22Rv1 (cell line): ENCODE results near the gene TLL2.

ENCODE experiments used
- H3K27ac ChIP-seq: fragments of 450-650 bp; 2 replicates; pipeline ENCODE4 v1.5.1; 2017
- CTCF ChIP-seq: fragments of 450-650 bp; IDR thresholded peaks from 2 replicates; pipeline ENCODE4 v1.5.1; 2017; ENCODE audit warnings: mild to moderate bottlenecking
- ZFX ChIP-seq: fragments of 450-650 bp; IDR thresholded peaks from 2 replicates; pipeline ENCODE4 v1.6.1; 2017; ENCODE audit warnings: antibody characterized with exemption, borderline replicate concordance

Gene TLL2

GRCh38 chr10:96413151-96413787 lies 100.5 kb downstream of the TLL2 start:
- no peak for TF ChIP-seq ZFX
- peak; percentile 33 for TF ChIP-seq CTCF
- no peak overlapping the region for H3K27ac ChIP-seq

DNA sequence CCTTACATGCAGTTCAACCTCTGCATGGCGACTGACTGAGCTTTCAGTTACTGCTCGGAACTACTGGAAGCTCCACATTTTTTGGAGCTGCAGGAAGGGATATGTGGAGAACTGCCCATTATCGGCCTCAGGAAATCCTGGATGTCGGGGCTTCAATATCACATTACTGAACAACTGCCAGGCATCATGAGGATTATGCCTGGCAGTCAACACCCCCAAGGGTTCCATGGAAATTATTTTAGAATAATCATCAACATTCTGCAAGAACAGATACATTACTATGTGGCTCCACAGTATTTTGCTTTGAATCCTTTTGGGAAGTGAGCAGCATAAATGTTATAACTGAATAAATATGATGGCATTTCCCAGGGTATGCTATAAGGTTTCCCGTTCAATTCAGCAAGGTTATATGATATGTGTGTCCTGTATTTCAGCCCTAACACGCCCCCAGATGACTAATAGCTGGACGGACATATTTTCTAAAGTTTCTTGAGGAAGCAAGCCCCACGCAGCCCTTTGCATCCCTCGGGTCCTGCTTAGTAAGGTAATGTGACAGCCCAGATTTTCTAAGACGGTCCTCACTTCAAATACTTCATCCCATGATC lies 101.9 kb downstream of the TLL2 start:
- no peak overlapping the region for H3K27ac ChIP-seq

DNA sequence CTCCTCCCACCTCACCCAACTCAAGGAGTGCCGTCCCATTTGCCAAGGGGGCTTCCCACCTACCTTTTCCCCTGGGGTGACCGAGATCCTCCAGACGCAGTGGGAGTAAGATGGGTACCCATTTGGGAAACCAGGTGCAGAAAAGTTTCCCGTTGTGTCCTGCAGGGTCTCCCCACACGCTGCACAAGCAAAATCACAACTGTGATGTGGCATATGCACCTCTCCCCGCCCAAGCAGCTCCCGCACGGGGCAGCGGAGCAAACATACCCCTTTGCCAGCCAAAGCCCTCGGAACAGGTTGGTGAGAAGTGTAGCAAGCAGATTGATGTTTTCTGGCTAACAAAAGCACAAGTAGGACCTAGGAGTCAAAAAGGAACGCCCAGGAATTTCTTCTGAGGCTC lies 103.4 kb downstream of the TLL2 start:
- TF ChIP-seq ZFX (no peak), CTCF (no peak)
- H3K27ac ChIP-seq = no peak overlapping the region

More for the DNA sequence above, 101.9 kb downstream of the TLL2 start:
- TF ChIP-seq ZFX (no peak), CTCF (no peak)

DNA sequence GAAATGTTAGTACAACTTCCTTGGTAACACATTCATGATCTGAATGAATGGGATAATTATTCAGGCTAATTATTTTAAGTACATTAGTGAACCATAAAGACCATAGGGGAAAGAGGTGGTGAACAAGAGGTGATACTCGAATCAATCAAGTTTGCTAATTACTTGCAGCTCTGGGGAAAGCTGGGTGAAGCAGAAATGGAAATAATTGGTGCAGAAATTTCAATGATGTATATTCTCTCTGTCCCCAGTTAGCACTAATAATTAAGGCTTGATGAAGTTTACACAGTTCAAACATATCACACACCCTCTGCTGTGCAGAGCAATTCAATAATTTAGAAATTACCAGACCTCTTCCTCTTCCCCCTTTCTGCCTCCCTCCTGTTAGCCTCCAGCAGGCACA lies 105.5 kb downstream of the TLL2 start:
- H3K27ac ChIP-seq = no peak overlapping the region
- no peak for TF ChIP-seq CTCF
- no peak for TF ChIP-seq ZFX

GRCh38 chr10:96407560-96408069 lies 106.1 kb downstream of the TLL2 start:
- H3K27ac ChIP-seq = no peak overlapping the region
- TF ChIP-seq CTCF (no peak), ZFX (no peak)

DNA sequence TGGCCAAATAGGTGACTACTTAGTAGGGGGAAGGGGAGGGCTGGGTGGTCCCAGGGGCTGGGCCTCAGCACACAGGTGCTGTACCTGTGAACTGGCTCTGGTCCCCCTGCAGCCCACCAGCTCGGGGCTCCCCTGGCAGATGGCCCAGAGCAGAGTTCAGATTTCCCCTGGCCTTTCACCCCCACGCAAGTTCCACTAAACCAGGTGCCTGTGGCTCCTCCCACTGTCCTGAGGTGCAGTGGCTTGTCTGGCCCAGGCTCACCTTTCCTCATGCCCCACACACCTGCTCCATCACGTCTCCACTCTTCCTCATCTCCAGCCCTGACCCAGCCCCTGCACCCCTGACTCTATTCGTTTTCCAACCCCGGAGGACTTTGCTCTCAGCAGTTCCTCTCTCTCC lies 107.6 kb downstream of the TLL2 start:
- no peak for TF ChIP-seq ZFX
- TF ChIP-seq CTCF = no peak
- no peak overlapping the region for H3K27ac ChIP-seq
